GM21825 (cell line): ENCODE measurements around the gene ZFAND3.
"Not testable (repeated sequence)": the region's sequence is repeated elsewhere in the genome, so short reads cannot be mapped to it uniquely, and the experiment has no call there.

Source experiments
- ATAC-seq: cut with Tn5 transposase; IDR thresholded peaks from one replicate; pipeline ENCODE4 v1.9.1; 2021; ENCODE audit warnings: mild to moderate bottlenecking, moderate library complexity; ENCODE audit not compliant: unreplicated experiment

ZFAND3 gene

GRCh38 chr6:37928217-37928616 is 108.7 kb downstream of the ZFAND3 start:
- no peak for ATAC-seq

- ATAC-seq = no peak
These were observed 110.9 kb downstream of the ZFAND3 start for GRCh38 chr6:37930288-37930971.

GRCh38 chr6:37931066-37931465 is 111.5 kb downstream of the ZFAND3 start:
- no peak for ATAC-seq

- no peak for ATAC-seq
These were observed 114.7 kb downstream of the ZFAND3 start for GRCh38 chr6:37934276-37934675.

GRCh38 chr6:37936150-37936549 is 116.6 kb downstream of the ZFAND3 start:
- no peak for ATAC-seq

GRCh38 chr6:37936906-37937305 is 117.4 kb downstream of the ZFAND3 start:
- ATAC-seq = no peak

GRCh38 chr6:37938909-37939308 is 119.4 kb downstream of the ZFAND3 start:
- ATAC-seq = no peak

- no peak for ATAC-seq
These were observed 120.7 kb downstream of the ZFAND3 start for GRCh38 chr6:37940074-37940847.

GRCh38 chr6:37941871-37942270 is 122.3 kb downstream of the ZFAND3 start:
- no peak for ATAC-seq

GRCh38 chr6:37942606-37943376 is 123.3 kb downstream of the ZFAND3 start:
- ATAC-seq = no peak

- ATAC-seq = no peak
These were observed 124.0 kb downstream of the ZFAND3 start for GRCh38 chr6:37943436-37944058.

- ATAC-seq = no peak
These were observed 126.5 kb downstream of the ZFAND3 start for GRCh38 chr6:37946057-37946456.

- ATAC-seq = no peak
These were observed 127.9 kb downstream of the ZFAND3 start for GRCh38 chr6:37947468-37947867.

- ATAC-seq = not testable (repeated sequence)
These were observed 129.1 kb downstream of the ZFAND3 start for GRCh38 chr6:37948584-37948983.

- ATAC-seq = no peak
These were observed 132.5 kb downstream of the ZFAND3 start for GRCh38 chr6:37952027-37952426.

- no peak for ATAC-seq
These were observed 135.3 kb downstream of the ZFAND3 start for GRCh38 chr6:37954791-37955190.

GRCh38 chr6:37956711-37957275 is 137.3 kb downstream of the ZFAND3 start:
- no peak for ATAC-seq

- ATAC-seq = no peak
These were observed 139.5 kb downstream of the ZFAND3 start for GRCh38 chr6:37959061-37959460.

GRCh38 chr6:37960139-37960935 is 140.8 kb downstream of the ZFAND3 start:
- ATAC-seq = no peak

- ATAC-seq = not testable (repeated sequence)
These were observed 143.1 kb downstream of the ZFAND3 start for GRCh38 chr6:37962481-37963080.
